ENCODE measurements around the gene COPRS. TPM values are rescaled to one million over a fixed set of nuclear protein-coding genes. Genes with fewer than 3 reads are reported as not detected.

COPRS gene
- total and polyA plus RNA-seq, 2 of the 4 experiments (the other 2 are of a cell fraction) = 95.3 to 123 TPM

- TF ChIP-seq ELK1 (IDR thresholded peaks at IDR 0.05; ENCODE audit: borderline replicate concordance, low read depth, low read length) = no peak
Measured at GRCh38 chr17:31825961-31826691, 32.9 kb downstream of the COPRS start (continued).

GRCh38 chr17:31824766-31825360, 34.2 kb downstream of the COPRS start:
- Histone ChIP-seq H4K8ac (ENCODE audit: low read depth in 2 of 2, low read length in 2 of 2) (peak overlapping the region in 1 of 2 experiments; percentile 24; a peak in 1 of 4 replicates), H2AFZ (replicated peaks; ENCODE audit: low read length, poor library complexity) (no peak overlapping the region), H3K9me1 (ENCODE audit: insufficient read depth, low read length) (peaks cover 10% of the 10 kb centered on the region), H2BK120ac (ENCODE audit: low read depth, low read length) (no peak overlapping the region), H2BK15ac (ENCODE audit: low read depth, low read length) (no peak overlapping the region), H2AK5ac (ENCODE audit: low read depth, low read length) (no peak overlapping the region), H4K20me1 (ENCODE audit: insufficient read depth, low read length) (no peaks in the 10 kb centered on the region), H3K9ac (ENCODE audit: low read depth, low read length) (no peak overlapping the region), H2BK5ac (ENCODE audit: low read depth, low read length, poor library complexity, severe bottlenecking) (no peak overlapping the region), H3K9me3 (ENCODE audit: control insufficient read depth, insufficient read depth, low read length) (no peaks in the 10 kb centered on the region), H3K56ac (ENCODE audit: extremely low read depth, insufficient read depth, low read length) (no peak overlapping the region), H3K79me1 (ENCODE audit: low read depth in 1 of 2, low read length in 2 of 2) (no peaks in the 10 kb centered on the region; a peak in 1 of 4 replicates), H3K27me3 (ENCODE audit: control insufficient read depth, insufficient read depth, low read length) (no peaks in the 10 kb centered on the region), H4K5ac (ENCODE audit: low read depth, low read length) (no peak overlapping the region), H2AK9ac (replicated peaks; ENCODE audit: low read depth, low read length, poor library complexity) (no peak overlapping the region), H3K27ac (ENCODE audit: insufficient read depth, low read length) (no peak overlapping the region), H3K4ac (ENCODE audit: low read depth, low read length) (no peak overlapping the region), H3K4me2 (ENCODE audit: low read depth, low read length) (peak overlapping the region; percentile 42), H3K4me1 (ENCODE audit: control insufficient read depth, insufficient read depth, low read length) (peaks cover 2% of the 10 kb centered on the region), H3K18ac (ENCODE audit: low read depth, low read length) (no peak overlapping the region; the same call in 1 of the 2 replicates), H3K36me3 (ENCODE audit: control insufficient read depth, insufficient read depth, low read length) (no peaks in the 10 kb centered on the region), H2BK20ac (ENCODE audit: low read depth, low read length) (no peak overlapping the region), H3K14ac (replicated peaks; ENCODE audit: low read depth, low read length) (no peak overlapping the region), H3K4me3 (ENCODE audit: insufficient read depth, low read depth, low read length) (no peak overlapping the region), H3K23ac (ENCODE audit: low read depth, low read length) (no peak overlapping the region), H4K91ac (ENCODE audit: insufficient read depth, low read depth, low read length) (no peak overlapping the region)
- WGBS, 2 experiments (ENCODE audit: extremely low coverage in 2 of 2, insufficient read length in 1 of 2) = no CpG with 5 or more reads among the region's 7 CpGs
- CTCF ChIA-PET = interaction anchor here (1.1 kb wide), 1 partner anchor 21 kb away, joined by 3 read pairs; no protein-coding TSS in a partner anchor
- intact Hi-C loops (cut with micrococcal nuclease) = loop anchor here (5.0 kb wide), 1 partner anchor 83 kb away; no protein-coding TSS in a partner anchor
- dilution Hi-C loops (cut with HindIII; ENCODE audit: low sequenced_read_pairs, unreplicated experiment) = no loop called here
- in situ Hi-C loops (cut with MboI; ENCODE audit: low sequenced_read_pairs) = no loop called here
- no TSS peak for BruUV-seq (replicated peaks)
- DNase-seq (peak; percentile 39), ATAC-seq (ENCODE audit: low read depth) (no peak; the same call in 1 of the 2 replicates)
- POLR2A ChIA-PET (ENCODE audit: unreplicated experiment) = interaction anchor here (0.6 kb wide), 1 partner anchor 15 kb away, joined by 5 read pairs; no protein-coding TSS in a partner anchor
- no peak for TF ChIP-seq NFE2L2 (IDR thresholded peaks at IDR 0.05; ENCODE audit: low read depth, low read length)
- TF ChIP-seq RAD21 (IDR thresholded peaks at IDR 0.05; ENCODE audit: low read length) = no peak
- no peak for TF ChIP-seq MXI1 (IDR thresholded peaks at IDR 0.05; ENCODE audit: borderline replicate concordance, low read depth, low read length)
- no peak for TF ChIP-seq MAZ (IDR thresholded peaks at IDR 0.05; ENCODE audit: borderline replicate concordance, low read depth, low read length)
- TF ChIP-seq BHLHE40 (IDR thresholded peaks at IDR 0.05; ENCODE audit: low read depth, low read length) = no peak
- no peak for TF ChIP-seq CEBPB (IDR thresholded peaks at IDR 0.05; ENCODE audit: low read depth, low read length)
- TF ChIP-seq MAFK (IDR thresholded peaks at IDR 0.05; ENCODE audit: low read depth, low read length) = no peak
- TF ChIP-seq CTCF (conservative IDR thresholded peaks at IDR 0.05; ENCODE audit: low read depth, low read length) = no peak
- TF ChIP-seq SMC3 (IDR thresholded peaks at IDR 0.05; ENCODE audit: low read depth, low read length) = no peak
- no peak for TF ChIP-seq USF2 (IDR thresholded peaks at IDR 0.05; ENCODE audit: low read depth, low read length)
